ENCODE results near the gene SREK1.

DNA sequence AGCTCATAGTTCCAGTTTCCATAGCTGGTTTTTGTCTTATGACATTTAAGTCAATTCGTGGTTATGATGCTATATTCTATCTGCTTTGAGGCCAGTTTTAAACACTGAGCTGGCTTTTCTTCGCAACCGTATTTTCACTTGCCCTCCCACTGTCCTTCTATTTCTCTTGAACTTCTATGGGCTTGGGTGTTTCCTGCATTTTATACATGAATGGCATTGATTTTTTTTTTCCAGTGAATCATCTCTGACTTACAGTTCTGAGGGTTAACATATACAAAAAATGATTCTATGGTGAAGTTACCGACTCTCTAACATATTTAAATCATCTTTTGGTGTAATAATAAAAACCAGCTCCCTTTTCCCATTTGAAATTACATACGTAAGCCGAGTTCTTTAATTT is 88.2 kb downstream of the SREK1 start:
- no peak for TF ChIP-seq EP300 (IDR thresholded peaks at IDR 0.05)
- TF ChIP-seq, protein P1, sequence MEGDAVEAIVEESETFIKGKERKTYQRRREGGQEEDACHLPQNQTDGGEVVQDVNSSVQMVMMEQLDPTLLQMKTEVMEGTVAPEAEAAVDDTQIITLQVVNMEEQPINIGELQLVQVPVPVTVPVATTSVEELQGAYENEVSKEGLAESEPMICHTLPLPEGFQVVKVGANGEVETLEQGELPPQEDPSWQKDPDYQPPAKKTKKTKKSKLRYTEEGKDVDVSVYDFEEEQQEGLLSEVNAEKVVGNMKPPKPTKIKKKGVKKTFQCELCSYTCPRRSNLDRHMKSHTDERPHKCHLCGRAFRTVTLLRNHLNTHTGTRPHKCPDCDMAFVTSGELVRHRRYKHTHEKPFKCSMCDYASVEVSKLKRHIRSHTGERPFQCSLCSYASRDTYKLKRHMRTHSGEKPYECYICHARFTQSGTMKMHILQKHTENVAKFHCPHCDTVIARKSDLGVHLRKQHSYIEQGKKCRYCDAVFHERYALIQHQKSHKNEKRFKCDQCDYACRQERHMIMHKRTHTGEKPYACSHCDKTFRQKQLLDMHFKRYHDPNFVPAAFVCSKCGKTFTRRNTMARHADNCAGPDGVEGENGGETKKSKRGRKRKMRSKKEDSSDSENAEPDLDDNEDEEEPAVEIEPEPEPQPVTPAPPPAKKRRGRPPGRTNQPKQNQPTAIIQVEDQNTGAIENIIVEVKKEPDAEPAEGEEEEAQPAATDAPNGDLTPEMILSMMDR (IDR thresholded peaks at IDR 0.05) = no peak
- no peak for TF ChIP-seq POLR2A (IDR thresholded peaks at IDR 0.05)

All from tibial nerve (tissue), 4 donors.